Measurements from ENCODE around the gene SFTA2.

The SFTA2 gene

GRCh38 chr6:30940361-30940986 is 8.5 kb upstream of the SFTA2 start, which contains the start of gene MUCL3:
MUCL3 (plus strand) TSS chr6:30940973; CDS start chr6:30941000, 27 bp downstream.
- POLR2A ChIA-PET: interaction anchor here (0.5 kb wide), 1 partner anchor 84 kb away, joined by 3 read pairs; no protein-coding TSS in a partner anchor
- H3K36me3 ChIP-seq (ENCODE audit: control insufficient read depth in 2 of 2, insufficient read depth in 1 of 2, low read length in 2 of 2): no peaks in the 10 kb centered on the region
- TF ChIP-seq SP2 (tag by site-specific recombination; IDR thresholded peaks at IDR 0.05) (no peak), ZNF777 (tag by site-specific recombination; IDR thresholded peaks at IDR 0.05; ENCODE audit: borderline replicate concordance) (no peak), ZNF518A (tag by site-specific recombination; conservative IDR thresholded peaks at IDR 0.05; ENCODE audit: low read depth) (no peak), ZNF660 (tag by site-specific recombination; IDR thresholded peaks at IDR 0.05) (no peak), ZNF114 (tag by site-specific recombination; IDR thresholded peaks at IDR 0.05) (no peak), PRDM10 (tag by site-specific recombination; IDR thresholded peaks at IDR 0.05) (no peak), KLF16 (tag by site-specific recombination; IDR thresholded peaks at IDR 0.05) (no peak), HOXA7 (CRISPR knock-in tag; IDR thresholded peaks at IDR 0.05; ENCODE audit: borderline replicate concordance) (no peak)
- H3K4me1 ChIP-seq (ENCODE audit: control insufficient read depth, insufficient read depth, low read length): no peaks in the 10 kb centered on the region; the same call in 1 of the 2 replicates
- CTCF ChIA-PET: interaction anchor here (0.6 to 2.6 kb wide), 6 partner anchors 25 to 130 kb away, joined by 3 to 12 read pairs (median 3); no protein-coding TSS in a partner anchor
- no peak within 1 kb of the TSS for H3K27ac ChIP-seq (ENCODE audit: extremely low read depth, low read depth, low read length)
- H3K9me3 ChIP-seq (ENCODE audit: control insufficient read depth, insufficient read depth, low read depth, low read length): no peaks in the 10 kb centered on the region
- no peak within 1 kb of the TSS for H3K4me3 ChIP-seq (ENCODE audit: low read depth, low read length)

DNA sequence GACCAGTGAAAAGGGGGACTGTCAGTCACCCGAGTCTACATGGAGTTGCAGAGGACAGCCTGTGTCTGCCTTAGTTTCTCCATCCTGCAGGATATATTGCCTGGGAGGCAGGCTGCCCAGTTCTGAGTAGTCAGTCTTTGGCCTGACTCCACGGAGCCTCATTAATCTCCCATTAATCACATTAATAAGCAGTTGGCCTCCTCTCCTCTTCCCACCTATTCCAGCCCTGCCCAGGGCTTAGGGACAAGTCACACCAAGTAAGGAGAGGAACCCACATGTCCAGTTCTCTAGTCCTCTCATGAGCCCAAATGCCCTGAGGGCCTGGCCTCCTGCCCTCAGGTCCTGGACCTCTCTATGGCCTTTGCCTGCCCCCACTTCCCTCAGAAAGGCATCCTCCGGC is 7.5 kb upstream of the SFTA2 start:
- H3K36me3 ChIP-seq (ENCODE audit: control insufficient read depth in 2 of 2, insufficient read depth in 1 of 2, low read length in 2 of 2): no peaks in the 10 kb centered on the region
- no peak overlapping the region for H3K27ac ChIP-seq (ENCODE audit: extremely low read depth, low read depth, low read length)
- H3K4me1 ChIP-seq (ENCODE audit: control insufficient read depth, insufficient read depth, low read length): no peaks in the 10 kb centered on the region; the same call in 1 of the 2 replicates
- ChIA-PET POLR2A (no interaction called here), CTCF (no interaction called here)
- H3K9me3 ChIP-seq (ENCODE audit: control insufficient read depth, insufficient read depth, low read depth, low read length): no peaks in the 10 kb centered on the region
- TF ChIP-seq ZNF266 (tag by site-specific recombination; IDR thresholded peaks at IDR 0.05; ENCODE audit: low read depth) (no peak), ZNF169 (tag by site-specific recombination; IDR thresholded peaks at IDR 0.05) (no peak), ZNF311 (tag by site-specific recombination; IDR thresholded peaks at IDR 0.05; ENCODE audit: borderline replicate concordance) (no peak), ZXDB (tag by site-specific recombination; IDR thresholded peaks at IDR 0.05) (no peak)
- no peak overlapping the region for H3K4me3 ChIP-seq (ENCODE audit: low read depth, low read length)

DNA sequence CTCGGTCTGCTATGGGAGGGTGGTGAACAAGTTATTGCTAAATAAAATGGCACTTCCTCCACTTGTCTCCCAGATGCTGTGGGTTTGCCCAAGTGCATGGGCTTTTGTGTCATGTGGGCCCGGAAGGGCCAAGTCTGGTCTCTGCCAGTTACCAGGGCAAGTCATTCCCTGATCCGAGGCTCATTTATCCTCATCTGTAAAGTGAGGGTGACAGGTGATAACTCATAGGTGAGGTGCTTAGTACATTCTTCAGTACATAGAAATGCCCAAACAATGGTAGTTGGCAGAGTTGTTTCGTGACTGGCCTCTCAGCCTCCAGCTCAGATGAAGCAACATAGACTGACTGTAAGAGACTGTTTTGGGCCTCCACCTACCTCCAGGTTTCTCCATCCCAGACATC is 6.8 kb upstream of the SFTA2 start:
- no peak overlapping the region for H3K4me3 ChIP-seq (ENCODE audit: low read depth, low read length)
- CTCF ChIA-PET: interaction anchor here (0.8 to 1.3 kb wide), 3 partner anchors 123 to 141 kb away, joined by 3 to 5 read pairs (median 4); no protein-coding TSS in a partner anchor
- POLR2A ChIA-PET: no interaction called here
- H3K4me1 ChIP-seq (ENCODE audit: control insufficient read depth, insufficient read depth, low read length): no peaks in the 10 kb centered on the region; the same call in 1 of the 2 replicates
- no peaks in the 10 kb centered on the region for H3K9me3 ChIP-seq (ENCODE audit: control insufficient read depth, insufficient read depth, low read depth, low read length)
- no peak for TF ChIP-seq EGR2 (tag by site-specific recombination; IDR thresholded peaks at IDR 0.05; ENCODE audit: low read depth)
- TF ChIP-seq ZNF561 (tag by site-specific recombination; IDR thresholded peaks at IDR 0.05; ENCODE audit: borderline replicate concordance): no peak
- H3K36me3 ChIP-seq (ENCODE audit: control insufficient read depth in 2 of 2, insufficient read depth in 1 of 2, low read length in 2 of 2): no peaks in the 10 kb centered on the region
- H3K27ac ChIP-seq (ENCODE audit: extremely low read depth, low read depth, low read length): no peak overlapping the region

Measured in HEK293 (cell line).